ENCODE data around the gene COX17.
A peak's percentile ranks its signal among the peaks of the same experiment; 100 is the strongest.
"Not testable (repeated sequence)": the region's sequence is repeated elsewhere in the genome, so short reads cannot be mapped to it uniquely, and the experiment has no call there.

Gene COX17

DNA sequence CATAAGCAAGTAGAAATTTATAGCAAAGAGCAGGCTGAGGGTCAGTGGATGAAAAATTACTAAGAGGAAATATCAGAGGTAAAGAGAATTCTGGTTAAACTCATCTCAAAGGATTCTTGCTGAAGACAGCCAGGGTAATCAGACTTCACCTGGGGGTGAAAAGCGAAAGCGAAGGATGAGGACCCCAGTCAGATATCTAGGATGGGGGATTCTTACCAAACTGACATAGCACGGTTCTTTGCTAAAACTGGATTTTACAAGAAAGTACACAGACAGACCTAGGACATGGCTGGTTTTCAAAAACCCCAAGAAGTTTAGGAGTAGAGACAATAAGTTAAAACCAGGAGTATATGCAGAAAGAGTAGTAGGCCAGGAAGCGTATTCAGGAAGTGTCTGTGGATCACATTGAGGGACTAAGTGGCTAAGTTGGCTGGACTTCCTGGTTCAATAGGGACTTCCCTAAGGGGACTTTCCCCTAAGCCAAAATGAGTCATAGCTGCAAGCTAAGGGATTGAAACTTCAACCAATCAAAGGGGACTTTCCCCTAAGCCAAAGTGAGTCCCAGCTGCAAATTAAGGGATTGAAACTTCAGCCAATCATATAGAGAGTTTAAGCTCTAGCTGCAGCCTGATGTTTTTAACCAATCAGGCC lies 23.2 kb upstream of the COX17 start:
- WGBS: 94% methylated on average over 4 of the region's 4 CpGs
- H3K36me3 ChIP-seq (ENCODE audit: insufficient read depth, low read length): no peaks in the 10 kb centered on the region
- no peak overlapping the region for H3K27ac ChIP-seq (ENCODE audit: low read depth, low read length)
- no peak overlapping the region for H3K4me3 ChIP-seq (ENCODE audit: low read length)
- H3K9me3 ChIP-seq (ENCODE audit: insufficient read depth, low read depth, low read length): no peaks in the 10 kb centered on the region
- peaks cover 18% of the 10 kb centered on the region for H3K4me1 ChIP-seq (ENCODE audit: insufficient read depth, low read length)
- H3K9ac ChIP-seq (ENCODE audit: low read depth, low read length): no peak overlapping the region
- peaks cover 13% of the 10 kb centered on the region for H3K27me3 ChIP-seq (ENCODE audit: insufficient read depth, low read length)

DNA sequence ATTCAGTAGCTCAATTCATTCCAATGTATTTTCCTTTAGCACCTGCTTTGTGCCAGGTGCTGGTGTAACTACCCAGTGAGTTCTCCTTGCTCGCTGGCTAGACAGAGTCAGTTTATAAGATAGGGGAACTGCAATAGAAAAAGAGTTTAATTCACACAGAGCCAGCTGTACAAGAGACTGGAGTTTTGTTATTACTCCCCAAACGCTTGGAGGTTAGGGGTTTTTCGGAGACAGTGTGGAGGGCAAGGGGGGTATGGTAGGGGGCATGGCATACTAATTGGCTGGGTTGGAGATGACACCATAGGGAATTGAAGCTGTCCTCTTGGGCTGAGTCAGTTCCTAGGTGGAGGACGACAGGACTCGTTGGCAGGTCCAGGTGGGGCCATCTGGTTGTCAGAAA lies 20.2 kb upstream of the COX17 start:
- WGBS: 89% methylated on average over 5 of the region's 5 CpGs
- Histone ChIP-seq H3K36me3 (ENCODE audit: insufficient read depth, low read length) (no peaks in the 10 kb centered on the region), H3K4me1 (ENCODE audit: insufficient read depth, low read length) (peaks cover 7% of the 10 kb centered on the region), H3K9ac (ENCODE audit: low read depth, low read length) (no peak overlapping the region), H3K27ac (ENCODE audit: low read depth, low read length) (no peak overlapping the region), H3K27me3 (ENCODE audit: insufficient read depth, low read length) (no peaks in the 10 kb centered on the region), H3K4me3 (ENCODE audit: low read length) (no peak overlapping the region), H3K9me3 (ENCODE audit: insufficient read depth, low read depth, low read length) (no peaks in the 10 kb centered on the region)

DNA sequence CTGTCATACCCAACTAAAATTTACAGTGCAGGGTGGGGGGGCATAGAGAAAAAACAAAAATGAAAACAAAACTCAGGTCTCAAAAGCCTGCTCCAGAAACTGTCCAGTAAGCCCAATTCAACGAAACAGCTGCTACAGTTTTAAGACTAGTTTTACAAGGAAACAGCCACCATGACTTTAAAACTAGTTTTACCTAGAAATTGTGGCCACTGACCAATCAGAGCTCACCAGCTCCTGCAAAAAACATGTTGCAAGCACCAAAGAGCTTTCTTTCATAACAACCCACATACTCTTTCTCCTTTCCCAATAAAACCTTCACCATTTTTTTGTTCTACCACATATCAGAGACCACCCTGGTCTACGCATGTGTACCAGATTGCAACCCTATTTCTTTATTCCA lies 18.3 kb upstream of the COX17 start:
- H3K27me3 ChIP-seq (ENCODE audit: insufficient read depth, low read length): no peaks in the 10 kb centered on the region
- no peaks in the 10 kb centered on the region for H3K9me3 ChIP-seq (ENCODE audit: insufficient read depth, low read depth, low read length)
- H3K4me1 ChIP-seq (ENCODE audit: insufficient read depth, low read length): no peaks in the 10 kb centered on the region
- H3K9ac ChIP-seq (ENCODE audit: low read depth, low read length): no peak overlapping the region
- no peak overlapping the region for H3K27ac ChIP-seq (ENCODE audit: low read depth, low read length)
- 95% methylated on average over 2 of the region's 2 CpGs for WGBS
- H3K36me3 ChIP-seq (ENCODE audit: insufficient read depth, low read length): no peaks in the 10 kb centered on the region
- H3K4me3 ChIP-seq (ENCODE audit: low read length): no peak overlapping the region

DNA sequence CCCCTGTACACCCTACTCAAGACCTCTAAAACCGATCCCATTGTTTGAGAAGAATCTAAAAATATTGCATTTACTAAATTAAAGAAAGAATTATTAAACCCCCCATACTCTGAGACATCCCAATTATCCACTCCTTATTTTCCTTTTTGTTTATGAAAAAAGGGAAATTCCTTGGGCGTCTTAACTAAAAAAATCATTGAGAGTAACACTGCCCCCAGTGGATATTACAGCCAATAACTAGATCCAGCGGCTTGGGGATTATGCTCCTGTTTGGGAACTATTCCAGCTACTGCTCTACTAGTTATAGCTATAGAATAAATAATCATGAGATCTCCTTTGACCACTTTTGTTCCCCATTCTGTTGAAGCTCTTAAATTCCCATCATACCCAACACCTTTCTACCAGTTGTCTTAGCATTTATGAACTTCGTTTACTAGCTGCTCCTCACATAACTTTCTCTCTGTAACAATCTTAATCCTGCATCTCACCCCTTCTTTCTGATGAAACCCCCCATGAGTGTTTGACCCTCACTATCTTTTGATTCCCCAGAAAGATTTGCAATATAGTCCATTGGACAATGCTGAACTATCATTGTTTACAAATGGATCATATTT lies 12.9 kb upstream of the COX17 start:
- Histone ChIP-seq H3K9me3 (ENCODE audit: insufficient read depth, low read depth, low read length) (peaks cover 6% of the 10 kb centered on the region; the same call in 1 of the 2 replicates), H3K4me1 (ENCODE audit: insufficient read depth, low read length) (no peaks in the 10 kb centered on the region; the same call in 1 of the 2 replicates), H3K4me3 (ENCODE audit: low read length) (no peak overlapping the region), H3K27me3 (ENCODE audit: insufficient read depth, low read length) (no peaks in the 10 kb centered on the region), H3K36me3 (ENCODE audit: insufficient read depth, low read length) (no peaks in the 10 kb centered on the region), H3K27ac (ENCODE audit: low read depth, low read length) (no peak overlapping the region), H3K9ac (ENCODE audit: low read depth, low read length) (no peak overlapping the region)
- 62% methylated on average over 4 of the region's 4 CpGs for WGBS

DNA sequence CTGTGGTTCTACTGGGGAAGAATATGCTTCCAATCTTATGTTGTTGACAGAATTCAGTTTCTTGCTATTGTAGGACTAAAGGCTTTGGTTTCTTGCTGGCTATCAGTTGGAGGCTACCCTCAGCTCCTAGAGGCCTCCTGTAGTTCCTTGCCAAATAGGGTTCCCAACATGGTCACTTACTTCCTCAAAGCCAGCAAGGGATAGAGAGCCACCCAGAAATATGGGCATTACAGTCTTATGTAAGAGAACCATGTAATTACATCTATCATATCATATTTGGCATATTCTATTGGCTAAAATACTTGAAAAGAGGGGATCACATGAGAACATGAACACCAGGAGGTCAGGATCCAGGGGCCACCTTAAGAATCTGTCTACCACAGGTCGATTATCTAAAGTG lies 6.2 kb upstream of the COX17 start:
- Histone ChIP-seq H3K36me3 (ENCODE audit: insufficient read depth, low read length) (no peaks in the 10 kb centered on the region), H3K27ac (ENCODE audit: low read depth, low read length) (no peak overlapping the region), H3K9ac (ENCODE audit: low read depth, low read length) (no peak overlapping the region), H3K4me1 (ENCODE audit: insufficient read depth, low read length) (no peaks in the 10 kb centered on the region; the same call in 1 of the 2 replicates), H3K27me3 (ENCODE audit: insufficient read depth, low read length) (no peaks in the 10 kb centered on the region), H3K4me3 (ENCODE audit: low read length) (no peak overlapping the region), H3K9me3 (ENCODE audit: insufficient read depth, low read depth, low read length) (peaks cover 6% of the 10 kb centered on the region; the same call in 1 of the 2 replicates)
- WGBS: no CpG with 5 or more reads among the region's 1 CpG

DNA sequence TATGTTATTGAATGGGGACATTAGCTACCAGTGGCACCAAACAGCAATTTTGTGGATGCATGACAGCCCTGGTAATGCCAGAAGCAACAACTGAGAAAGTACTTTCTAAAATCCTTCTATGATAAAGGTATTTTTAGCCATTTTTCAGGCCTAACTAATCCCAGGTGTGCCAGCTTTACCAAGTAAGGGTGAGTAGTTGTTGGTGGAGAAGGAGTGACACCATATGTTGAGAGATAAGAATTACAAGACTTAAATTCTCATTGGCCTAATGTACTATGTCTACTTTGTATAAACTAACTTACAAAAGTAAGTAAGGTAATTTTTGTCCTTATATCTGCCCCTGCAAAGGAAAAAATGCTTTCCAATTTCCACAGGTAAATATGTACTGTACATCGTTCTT lies 4.1 kb upstream of the COX17 start:
- Histone ChIP-seq H3K27me3 (ENCODE audit: insufficient read depth, low read length) (no peaks in the 10 kb centered on the region), H3K9ac (ENCODE audit: low read depth, low read length) (no peak overlapping the region), H3K36me3 (ENCODE audit: insufficient read depth, low read length) (no peaks in the 10 kb centered on the region), H3K27ac (ENCODE audit: low read depth, low read length) (no peak overlapping the region), H3K9me3 (ENCODE audit: insufficient read depth, low read depth, low read length) (no peaks in the 10 kb centered on the region), H3K4me3 (ENCODE audit: low read length) (no peak overlapping the region), H3K4me1 (ENCODE audit: insufficient read depth, low read length) (peaks cover 6% of the 10 kb centered on the region)
- 100% methylated on average over 1 of the region's 1 CpG for WGBS

DNA sequence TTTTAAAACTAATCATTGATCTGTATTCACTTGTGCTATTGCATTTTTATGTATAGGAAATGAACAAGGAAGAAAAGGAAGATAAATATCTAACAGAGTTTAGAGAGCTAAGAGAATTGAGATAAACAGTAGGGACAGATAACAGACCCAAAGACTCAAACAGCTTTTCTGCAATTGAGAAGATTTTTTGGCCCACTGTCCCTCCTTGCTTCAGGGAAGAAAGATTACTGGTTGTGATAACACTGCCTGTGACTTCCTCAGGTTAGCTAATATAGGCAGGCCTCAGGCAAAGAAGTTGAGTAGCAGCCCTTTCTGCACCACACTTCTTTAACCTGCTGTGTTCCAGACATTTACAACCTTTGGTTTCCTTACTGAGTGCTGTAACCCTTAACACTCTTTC lies 2.7 kb upstream of the COX17 start:
- no peaks in the 10 kb centered on the region for H3K9me3 ChIP-seq (ENCODE audit: insufficient read depth, low read depth, low read length)

DNA sequence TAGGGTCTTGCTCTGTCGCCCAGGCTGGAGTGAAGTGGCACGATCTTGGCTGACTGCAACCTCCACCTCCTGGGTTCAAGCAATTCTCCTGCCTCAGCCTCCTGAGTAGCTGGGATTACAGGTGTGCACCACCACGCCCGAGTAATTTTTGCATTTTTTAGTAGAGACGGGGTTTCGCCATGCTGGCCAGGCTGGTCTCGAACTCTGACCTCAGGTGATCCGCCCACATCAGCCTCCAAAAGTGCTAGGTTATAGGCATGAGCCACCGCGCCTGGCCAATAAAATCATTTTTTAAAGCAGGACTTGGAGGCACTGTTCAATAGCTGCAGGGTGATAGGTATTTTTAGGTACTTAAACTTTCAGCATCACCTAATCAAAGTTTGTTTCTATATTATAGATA lies 1.0 kb upstream of the COX17 start:
- Histone ChIP-seq H3K4me1 (ENCODE audit: insufficient read depth, low read length) (peaks cover 11% of the 10 kb centered on the region), H3K36me3 (ENCODE audit: insufficient read depth, low read length) (peaks cover 20% of the 10 kb centered on the region)
- H3K27ac ChIP-seq (ENCODE audit: low read depth, low read length); H3K9ac ChIP-seq (ENCODE audit: low read depth, low read length); H3K4me3 ChIP-seq (ENCODE audit: low read length); H3K9me3 ChIP-seq (ENCODE audit: insufficient read depth, low read depth, low read length); H3K27me3 ChIP-seq (ENCODE audit: insufficient read depth, low read length): not testable (repeated sequence)
- WGBS: 97% methylated on average over 10 of the region's 10 CpGs

More for the DNA sequence above, 2.7 kb upstream of the COX17 start:
- peaks cover 4% of the 10 kb centered on the region for H3K36me3 ChIP-seq (ENCODE audit: insufficient read depth, low read length)
- H3K27me3 ChIP-seq (ENCODE audit: insufficient read depth, low read length): no peaks in the 10 kb centered on the region
- H3K4me3 ChIP-seq (ENCODE audit: low read length): no peak overlapping the region
- no peak overlapping the region for H3K27ac ChIP-seq (ENCODE audit: low read depth, low read length)
- peaks cover 11% of the 10 kb centered on the region for H3K4me1 ChIP-seq (ENCODE audit: insufficient read depth, low read length)
- H3K9ac ChIP-seq (ENCODE audit: low read depth, low read length): no peak overlapping the region

DNA sequence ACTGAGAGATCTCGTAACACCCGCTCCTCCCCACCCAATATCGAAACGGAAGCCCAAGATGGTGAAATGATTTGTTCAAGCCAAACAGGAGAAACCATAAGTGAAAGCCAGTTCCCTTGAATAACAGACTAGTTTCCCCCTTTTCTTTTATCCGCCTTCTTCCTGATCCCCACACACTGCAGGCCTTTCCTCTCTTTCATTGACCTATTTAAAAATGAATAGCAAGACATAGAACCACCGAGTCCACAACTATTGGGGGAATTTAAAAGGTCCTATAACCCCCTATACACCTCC lies 382 bp upstream of the COX17 start:
- Histone ChIP-seq H3K4me1 (ENCODE audit: insufficient read depth, low read length) (peaks cover 11% of the 10 kb centered on the region), H3K4me3 (ENCODE audit: low read length) (peak overlapping the region; percentile 84), H3K9me3 (ENCODE audit: insufficient read depth, low read depth, low read length) (no peaks in the 10 kb centered on the region), H3K27me3 (ENCODE audit: insufficient read depth, low read length) (no peaks in the 10 kb centered on the region), H3K36me3 (ENCODE audit: insufficient read depth, low read length) (peaks cover 26% of the 10 kb centered on the region), H3K27ac (ENCODE audit: low read depth, low read length) (peak overlapping the region; percentile 40; the same call in 1 of the 2 replicates), H3K9ac (ENCODE audit: low read depth, low read length) (peak overlapping the region; percentile 56)
- WGBS: 24% methylated on average over 6 of the region's 6 CpGs

DNA sequence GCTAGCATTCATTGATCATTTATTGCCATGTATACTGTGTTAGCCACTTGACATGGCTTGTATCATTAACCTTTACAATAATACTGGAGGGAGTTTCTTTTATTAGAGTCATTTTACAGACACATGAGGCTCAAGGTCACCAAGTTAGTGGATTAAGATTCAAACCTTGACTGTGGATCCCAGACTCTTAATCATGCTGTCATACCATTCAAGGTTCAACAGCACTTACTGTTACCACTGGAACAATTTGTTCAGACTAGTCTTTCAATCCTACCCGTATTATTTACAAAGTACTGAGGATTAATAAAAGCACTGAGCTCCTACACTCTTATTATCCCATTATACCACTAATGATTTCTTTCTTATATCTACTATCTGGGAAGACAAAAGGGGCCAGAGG lies 1.2 kb downstream of the COX17 start:
- Histone ChIP-seq H3K36me3 (ENCODE audit: insufficient read depth, low read length) (peaks cover 42% of the 10 kb centered on the region), H3K27ac (ENCODE audit: low read depth, low read length) (no peak overlapping the region), H3K4me3 (ENCODE audit: low read length) (peak overlapping the region; percentile 84), H3K9ac (ENCODE audit: low read depth, low read length) (peak overlapping the region; percentile 71; the same call in 1 of the 2 replicates), H3K9me3 (ENCODE audit: insufficient read depth, low read depth, low read length) (no peaks in the 10 kb centered on the region), H3K27me3 (ENCODE audit: insufficient read depth, low read length) (no peaks in the 10 kb centered on the region), H3K4me1 (ENCODE audit: insufficient read depth, low read length) (peaks cover 11% of the 10 kb centered on the region)
- WGBS: 88% methylated on average over 1 of the region's 1 CpG

DNA sequence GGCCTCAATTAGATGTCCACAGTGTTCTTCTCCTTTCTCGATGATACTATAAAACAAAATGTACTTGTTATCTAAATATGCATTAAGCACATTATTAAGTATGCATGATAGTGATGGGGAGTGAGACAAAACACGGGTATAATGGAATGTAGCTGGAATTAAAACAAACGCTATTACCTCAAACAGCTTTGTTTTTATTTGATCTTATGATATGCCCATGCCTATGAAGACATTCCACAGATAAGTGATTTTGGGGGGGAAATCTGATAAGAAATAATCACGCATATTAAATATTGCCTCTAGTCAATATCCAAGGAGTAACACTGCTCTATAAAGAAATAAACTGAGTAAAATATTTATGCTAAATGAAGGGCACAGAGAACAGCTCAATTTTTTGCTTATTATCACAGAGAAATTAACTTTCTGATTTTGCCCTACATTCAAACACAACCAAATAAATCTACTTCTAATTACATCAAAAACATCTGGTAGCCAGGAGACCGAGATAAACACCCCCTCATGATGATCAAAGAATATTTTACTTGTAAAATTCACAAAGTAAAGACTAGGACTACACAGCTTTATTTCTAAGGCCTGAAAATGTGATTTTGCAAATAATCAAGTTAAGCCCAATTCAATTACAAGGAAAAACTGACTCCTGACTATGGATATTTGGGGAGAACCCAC lies 1.9 kb downstream of the COX17 start:
- H3K9ac ChIP-seq (ENCODE audit: low read depth, low read length): no peak overlapping the region
- WGBS: 93% methylated on average over 2 of the region's 5 CpGs
- H3K4me1 ChIP-seq (ENCODE audit: insufficient read depth, low read length): peaks cover 11% of the 10 kb centered on the region
- peak overlapping the region; percentile 84 for H3K4me3 ChIP-seq (ENCODE audit: low read length)
- H3K27ac ChIP-seq (ENCODE audit: low read depth, low read length): no peak overlapping the region
- no peaks in the 10 kb centered on the region for H3K9me3 ChIP-seq (ENCODE audit: insufficient read depth, low read depth, low read length)
- H3K27me3 ChIP-seq (ENCODE audit: insufficient read depth, low read length): no peaks in the 10 kb centered on the region
- H3K36me3 ChIP-seq (ENCODE audit: insufficient read depth, low read length): peaks cover 48% of the 10 kb centered on the region

Data from HUES64 (cell line).